Activated CD4-positive, alpha-beta memory T cell treated with anti-CD3 and anti-CD28 coated beads for 36 hours (primary cell): ENCODE measurements around the gene ASXL1. TPM values are rescaled to one million over a fixed set of nuclear protein-coding genes. Genes with fewer than 3 reads are reported as not detected.

Experiments used
- CTCF ChIA-PET: fragments of 350-600 bp; sonication (Branson Sonifier 250); formaldehyde crosslinking; loops from one replicate; lab custom pipeline; 2021; ENCODE audit warnings: antibody characterized with exemption, inconsistent platforms; lab: Charles Lee
- POLR2A ChIA-PET: fragments of 350-600 bp; sonication (Branson Sonifier 250); formaldehyde crosslinking; loops from one replicate; lab custom pipeline; 2021; ENCODE audit warnings: antibody characterized with exemption; lab: Charles Lee
- DNase-seq: peaks from one replicate; pipeline ENCODE4 v3.0.0-alpha.2; 2020
- H3K27ac Mint-ChIP-seq: one replicate; pipeline ENCODE4 v1.8.0; 2021; ENCODE audit warnings: mixed read lengths
- H3K27me3 Mint-ChIP-seq: one replicate; pipeline ENCODE4 v1.8.0; 2021; ENCODE audit warnings: mixed read lengths
- H3K36me3 Mint-ChIP-seq: one replicate; pipeline ENCODE4 v1.8.0; 2021; ENCODE audit warnings: mixed read lengths
- H3K4me1 Mint-ChIP-seq: one replicate; pipeline ENCODE4 v1.8.0; 2021; ENCODE audit warnings: low read depth, mixed read lengths
- H3K4me3 Mint-ChIP-seq: one replicate; pipeline ENCODE4 v1.8.0; 2021; ENCODE audit warnings: mild to moderate bottlenecking, mixed read lengths
- H3K9me3 Mint-ChIP-seq: one replicate; pipeline ENCODE4 v1.8.0; 2021; ENCODE audit warnings: mixed read lengths
- intact Hi-C: fragments of 100-400 bp; cut with micrococcal nuclease; formaldehyde crosslinking; loops from one replicate; pipeline ENCODE4 v1.15.1; 2023
- total RNA-seq, 2 experiments: library from RNA; stranded (reverse); gene quantifications; one replicate each; pipeline ENCODE4 v1.2.3, GENCODE V29; 2021

Gene ASXL1
- total RNA-seq, 2 experiments from 2014 or later: 141 to 147 TPM

- H3K27me3 Mint-ChIP-seq: no peaks in the 10 kb centered on the region
- no peaks in the 10 kb centered on the region for H3K9me3 Mint-ChIP-seq
- peaks cover 16% of the 10 kb centered on the region for H3K4me1 Mint-ChIP-seq
- peak overlapping the region; percentile 85 for H3K27ac Mint-ChIP-seq
- H3K36me3 Mint-ChIP-seq: peaks cover 6% of the 10 kb centered on the region
- ChIA-PET CTCF (interaction anchor here (1.3 kb wide), 1 partner anchor 27 kb away, joined by 4 read pairs; no protein-coding TSS in a partner anchor), POLR2A (no interaction called here)
- peak; percentile 30 for DNase-seq
- intact Hi-C loops: no loop called here
- H3K4me3 Mint-ChIP-seq: no peak overlapping the region
Observed at GRCh38 chr20:32445539-32446273, 87.6 kb downstream of the ASXL1 start.

DNA sequence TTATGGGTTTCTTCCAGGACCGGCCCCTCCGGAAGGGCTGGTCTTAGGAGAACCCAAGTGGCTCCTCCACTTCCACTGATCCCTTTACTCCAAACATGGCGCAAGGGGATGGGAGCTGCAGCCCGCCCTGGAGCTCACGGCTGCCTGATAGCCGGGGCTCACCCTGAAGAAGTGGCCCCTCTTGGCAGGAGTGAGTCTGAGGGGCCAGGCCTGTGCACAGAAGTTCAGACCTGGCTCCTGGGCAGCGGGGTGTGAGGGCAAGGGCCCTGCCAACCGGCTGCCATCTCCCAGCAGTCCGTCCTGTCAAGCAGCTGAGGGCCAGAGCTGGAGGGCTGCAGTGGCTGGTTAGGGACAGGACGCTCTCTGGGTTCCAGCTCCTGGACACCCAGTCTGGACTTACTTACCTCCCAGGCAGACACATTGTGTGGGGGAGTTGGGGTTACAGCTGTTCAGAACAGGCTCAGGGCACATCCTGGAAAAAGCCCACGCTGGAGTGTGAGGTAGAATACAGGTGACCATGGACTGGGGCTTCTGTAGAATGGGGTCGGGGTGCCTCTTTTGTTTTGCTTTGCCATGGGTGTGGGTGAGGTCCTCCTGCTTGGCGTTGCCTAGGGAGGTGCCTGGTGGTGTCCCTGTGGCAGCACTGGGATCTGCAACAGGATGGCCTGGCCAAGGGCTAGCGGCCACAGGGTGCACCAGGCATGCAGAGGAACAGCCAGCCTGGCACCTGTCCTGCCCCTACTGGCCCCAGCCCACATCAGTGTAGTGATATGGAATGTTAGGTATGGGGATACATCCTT, 88.4 kb downstream of the ASXL1 start:
- ChIA-PET CTCF (interaction anchor here (1.3 kb wide), 1 partner anchor 26 kb away, joined by 4 read pairs; no protein-coding TSS in a partner anchor), POLR2A (no interaction called here)
- Mint-ChIP-seq H3K4me3 (no peak overlapping the region), H3K27ac (no peak overlapping the region), H3K4me1 (peaks cover 16% of the 10 kb centered on the region), H3K36me3 (peaks cover 5% of the 10 kb centered on the region), H3K27me3 (no peaks in the 10 kb centered on the region), H3K9me3 (no peaks in the 10 kb centered on the region)
- no peak for DNase-seq
- intact Hi-C loops: no loop called here

DNA sequence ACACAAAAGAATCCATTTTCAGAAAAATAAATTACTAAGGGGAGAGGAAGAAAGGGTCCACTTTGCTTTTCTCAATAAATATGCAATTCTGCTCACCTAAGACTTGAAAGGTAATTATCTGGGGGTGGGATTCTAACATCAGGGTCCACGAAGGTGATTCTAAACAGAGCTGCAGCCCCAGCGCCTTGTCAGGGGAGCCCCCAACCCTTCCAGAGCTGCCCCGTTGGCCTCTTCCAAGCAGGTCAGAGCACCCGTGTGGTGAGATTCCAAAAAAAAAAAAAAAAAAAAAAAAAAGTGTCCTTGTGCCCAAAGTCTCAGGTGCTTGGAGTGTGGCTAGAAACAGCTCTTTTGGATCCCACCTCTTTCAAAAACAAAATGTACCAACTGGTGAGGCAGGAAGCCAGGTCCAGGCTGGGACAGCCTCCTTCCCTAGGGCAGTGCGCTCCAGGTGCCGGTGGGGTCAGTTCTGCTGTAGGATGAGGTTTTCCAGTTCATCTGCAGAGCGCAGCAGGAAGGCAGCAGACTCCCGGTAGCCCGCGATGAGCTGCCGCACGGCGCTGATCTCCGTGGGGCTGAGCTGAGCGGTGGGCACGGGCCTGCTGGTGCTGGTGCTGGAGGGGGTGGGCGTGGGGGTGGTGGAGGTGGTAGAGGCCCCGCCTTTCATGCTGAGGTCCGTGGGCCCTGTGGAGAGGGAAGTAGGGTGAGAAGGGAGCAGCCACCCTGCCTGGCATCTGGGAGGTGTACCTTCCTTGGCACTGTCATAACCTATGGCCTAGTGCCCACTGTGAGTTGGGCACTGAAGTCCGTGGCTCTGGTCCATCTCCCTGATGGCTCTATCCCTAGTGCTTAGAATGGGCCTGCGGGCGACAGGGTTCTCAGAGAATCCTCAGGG, 89.3 kb downstream of the ASXL1 start:
- Mint-ChIP-seq H3K36me3 (peaks cover 5% of the 10 kb centered on the region), H3K27ac (no peak overlapping the region), H3K4me3 (no peak overlapping the region), H3K9me3 (no peaks in the 10 kb centered on the region), H3K4me1 (peaks cover 16% of the 10 kb centered on the region), H3K27me3 (no peaks in the 10 kb centered on the region)
- CTCF ChIA-PET: interaction anchor here (0.6 to 1.3 kb wide), 2 partner anchors 25 to 62 kb away, joined by 3 to 4 read pairs; no protein-coding TSS in a partner anchor
- POLR2A ChIA-PET: no interaction called here
- intact Hi-C loops: no loop called here
- DNase-seq: no peak

DNA sequence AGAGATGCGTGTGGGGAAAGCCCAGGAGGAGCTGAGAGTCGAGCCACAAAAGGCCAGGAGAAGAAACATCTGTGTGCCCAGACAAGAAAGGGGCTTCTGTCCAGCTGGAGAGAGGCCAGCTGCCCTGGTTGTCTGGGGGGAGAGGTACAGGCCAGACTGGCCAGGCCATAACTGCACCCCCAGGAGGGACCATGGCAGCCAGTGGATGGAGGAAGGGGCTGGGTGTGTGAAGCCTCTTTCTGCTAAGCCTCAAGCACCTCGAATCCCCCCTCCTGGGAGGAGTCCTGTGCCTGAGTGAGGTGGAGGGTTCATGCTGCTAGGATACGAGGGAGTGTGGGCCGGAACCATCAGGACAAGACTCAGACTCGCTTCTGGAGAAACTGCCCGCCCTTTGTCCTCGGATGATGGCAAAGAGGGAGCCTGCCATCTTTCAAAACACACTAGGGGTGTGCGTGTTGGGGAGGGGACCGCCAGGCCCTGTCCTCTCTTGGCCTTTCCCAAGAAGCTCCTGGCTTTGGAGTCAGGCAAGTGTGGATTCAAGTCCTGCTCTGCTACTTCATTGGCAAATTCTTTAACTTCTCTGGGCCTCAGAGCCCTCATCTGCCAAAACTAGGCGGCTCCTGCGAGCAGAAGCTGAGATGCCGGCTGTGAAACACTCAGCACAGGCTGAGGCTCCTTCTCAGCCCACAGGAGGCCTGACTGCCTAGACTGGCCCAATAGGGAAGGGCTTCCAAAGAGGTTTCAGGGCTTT, 90.3 kb downstream of the ASXL1 start:
- Mint-ChIP-seq H3K4me3 (no peak overlapping the region), H3K36me3 (peaks cover 5% of the 10 kb centered on the region), H3K4me1 (peaks cover 9% of the 10 kb centered on the region), H3K27me3 (no peaks in the 10 kb centered on the region), H3K9me3 (no peaks in the 10 kb centered on the region), H3K27ac (peak overlapping the region; percentile 36)
- ChIA-PET POLR2A (interaction anchor here (0.7 kb wide), 1 partner anchor 115 kb away, joined by 3 read pairs; no protein-coding TSS in a partner anchor), CTCF (interaction anchor here (1.0 kb wide), 1 partner anchor 204 kb away, joined by 4 read pairs; no protein-coding TSS in a partner anchor)
- no peak for DNase-seq
- intact Hi-C loops: no loop called here

GRCh38 chr20:32449057-32449889, 91.1 kb downstream of the ASXL1 start:
- Mint-ChIP-seq H3K27me3 (no peaks in the 10 kb centered on the region), H3K9me3 (no peaks in the 10 kb centered on the region), H3K27ac (no peak overlapping the region), H3K36me3 (peaks cover 5% of the 10 kb centered on the region), H3K4me1 (peaks cover 6% of the 10 kb centered on the region), H3K4me3 (no peak overlapping the region)
- CTCF ChIA-PET: interaction anchor here (1.0 kb wide), 1 partner anchor 203 kb away, joined by 4 read pairs; no protein-coding TSS in a partner anchor
- POLR2A ChIA-PET: interaction anchor here (0.7 kb wide), 1 partner anchor 115 kb away, joined by 3 read pairs; no protein-coding TSS in a partner anchor
- no peak for DNase-seq
- intact Hi-C loops: no loop called here

DNA sequence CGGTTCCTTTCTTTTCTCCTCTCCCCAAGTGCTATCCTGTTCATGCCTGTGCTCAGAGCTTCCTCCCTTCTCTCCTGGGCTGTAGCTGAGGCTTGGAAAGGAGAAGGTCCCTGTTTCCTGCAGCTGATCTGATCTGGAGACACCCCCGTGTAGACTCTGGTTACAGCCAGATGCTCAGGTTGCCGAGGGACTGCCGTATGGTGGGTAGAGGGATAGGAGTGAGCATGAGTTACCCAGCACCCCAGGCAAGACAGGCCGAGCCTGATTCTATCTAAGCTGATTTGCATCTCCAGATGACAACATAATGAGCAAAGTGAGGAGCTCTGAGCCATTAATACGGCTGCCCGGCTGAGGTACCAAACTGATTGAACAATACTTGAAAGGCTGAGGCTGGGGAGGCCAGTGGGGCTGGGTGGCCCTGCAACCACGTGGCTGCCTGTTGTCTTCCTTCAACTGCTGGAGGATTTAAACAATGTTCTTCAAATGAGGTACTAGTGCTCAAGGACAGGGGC, 91.8 kb downstream of the ASXL1 start:
- peaks cover 6% of the 10 kb centered on the region for H3K4me1 Mint-ChIP-seq
- intact Hi-C loops: no loop called here
- peak overlapping the region; percentile 15 for H3K27ac Mint-ChIP-seq
- no peak overlapping the region for H3K4me3 Mint-ChIP-seq
- no peaks in the 10 kb centered on the region for H3K9me3 Mint-ChIP-seq
- no peak for DNase-seq
- peaks cover 5% of the 10 kb centered on the region for H3K36me3 Mint-ChIP-seq
- H3K27me3 Mint-ChIP-seq: no peaks in the 10 kb centered on the region
- ChIA-PET CTCF (no interaction called here), POLR2A (no interaction called here)

- Mint-ChIP-seq H3K27ac (peak overlapping the region; percentile 15), H3K36me3 (no peaks in the 10 kb centered on the region), H3K27me3 (no peaks in the 10 kb centered on the region), H3K9me3 (no peaks in the 10 kb centered on the region), H3K4me1 (peaks cover under 1% of the 10 kb centered on the region), H3K4me3 (no peak overlapping the region)
- intact Hi-C loops: no loop called here
- POLR2A ChIA-PET: no interaction called here
- CTCF ChIA-PET: no interaction called here
- no peak for DNase-seq
Observed at GRCh38 chr20:32450484-32451061, 92.4 kb downstream of the ASXL1 start.

GRCh38 chr20:32451340-32451681, 93.2 kb downstream of the ASXL1 start:
- DNase-seq: no peak
- H3K27ac Mint-ChIP-seq: peak overlapping the region; percentile 57
- H3K9me3 Mint-ChIP-seq: no peaks in the 10 kb centered on the region
- H3K4me1 Mint-ChIP-seq: no peaks in the 10 kb centered on the region
- H3K27me3 Mint-ChIP-seq: no peaks in the 10 kb centered on the region
- CTCF ChIA-PET: no interaction called here
- no peaks in the 10 kb centered on the region for H3K36me3 Mint-ChIP-seq
- intact Hi-C loops: no loop called here
- no peak overlapping the region for H3K4me3 Mint-ChIP-seq
- POLR2A ChIA-PET: interaction anchor here (0.7 to 1.0 kb wide), 2 partner anchors 9 to 20 kb away, joined by 3 read pairs; no protein-coding TSS in a partner anchor

GRCh38 chr20:32451682-32452461, 93.7 kb downstream of the ASXL1 start:
- CTCF ChIA-PET: no interaction called here
- DNase-seq: no peak
- POLR2A ChIA-PET: interaction anchor here (0.7 to 1.0 kb wide), 2 partner anchors 10 to 20 kb away, joined by 3 read pairs; no protein-coding TSS in a partner anchor
- intact Hi-C loops: no loop called here
- Mint-ChIP-seq H3K4me3 (no peak overlapping the region), H3K27me3 (no peaks in the 10 kb centered on the region), H3K27ac (no peak overlapping the region), H3K4me1 (no peaks in the 10 kb centered on the region), H3K36me3 (no peaks in the 10 kb centered on the region), H3K9me3 (no peaks in the 10 kb centered on the region)
